SU-DHL-6 (cell line): ENCODE measurements around the gene ITIH1.

Experiments used
- CTCF ChIP-seq: fragments of 200-600 bp; sonication (generic); IDR thresholded peaks from one replicate; pipeline ENCODE4 v1.5.1; 2017; ENCODE audit warnings: antibody characterized with exemption, mild to moderate bottlenecking, low read length, moderate library complexity; ENCODE audit not compliant: insufficient read depth, poor library complexity, severe bottlenecking
- EZH2phosphoT487 ChIP-seq: fragments of 200-600 bp; sonication (generic), shearing (Covaris generic); conservative IDR thresholded peaks from 2 replicates; pipeline ENCODE4 v1.6.1; 2018; ENCODE audit warnings: mild to moderate bottlenecking, antibody characterized with exemption, low read length, moderate library complexity, mixed read lengths

- no peak for TF ChIP-seq EZH2phosphoT487
- TF ChIP-seq CTCF: no peak
These were observed 25.2 kb upstream of the ITIH1 start for GRCh38 chr3:52752045-52752660.
